K562 (cell line): ENCODE results near the gene CHD8. TPM values are rescaled to one million over a fixed set of nuclear protein-coding genes. Genes with fewer than 3 reads are reported as not detected.

Experiments used
- ATAC-seq: fragments of 200-7000 bp; cut with Tn5 transposase; 3 replicates; pipeline ENCODE4 v1.9.1; 2020; ENCODE audit warnings: moderate library complexity
- BruUV-seq: library from RNA; stranded (reverse); fragments of 400-500 nt; replicated peaks from 2 replicates; lab custom pipeline; 2021; lab: Mats Ljungman, UMichigan
- CTCF ChIA-PET: fragments of 300-600 bp; formaldehyde crosslinking; extraction: SDS; loops from one replicate; lab custom pipeline; 2021; ENCODE audit warnings: low intra/inter-chr PET ratio; lab: Yijun Ruan, JAX
- POLR2A ChIA-PET: fragments of 300-600, 350-650 bp; sonication (Branson Sonifier 250); formaldehyde crosslinking; extraction: SDS; loops from one replicate; lab custom pipeline; 2021; ENCODE audit warnings: antibody characterized with exemption, inconsistent platforms; lab: Yijun Ruan, JAX
- DNase-seq, 4 experiments: peaks; one replicate each; pipeline versions ENCODE4 v3.0.0 to v3.0.0-alpha.2; 2011 to 2018; ENCODE audit warnings: low spot score in 3 of 4, mixed read lengths in 3 of 4; ENCODE audit errors: extremely low read depth in 1 of 4
- FAIRE-seq: peaks from 2 replicates; lab custom pipeline; 2011; peaks lifted over from hg19 to GRCh38; lab: Jason Lieb, UNC
- H2AFZ ChIP-seq: 2 replicates; pipeline ENCODE4 v1.6.0; 2011; ENCODE audit warnings: low read depth, low read length, control low read depth, inconsistent platforms
- H3K27ac ChIP-seq: fragments of 200-600 bp; 3 replicates; pipeline ENCODE4 v1.8.0; 2011; ENCODE audit warnings: low read depth, mild to moderate bottlenecking, control low read depth, inconsistent platforms, low read length, moderate library complexity, mixed read lengths; ENCODE audit errors: extremely low read depth
- H3K27me3 ChIP-seq, 2 experiments: fragments of 300-600 bp in 1 of 2; 2 replicates in 1 of 2; 3 replicates in 1 of 2; pipeline versions ENCODE4 v1.6.0 to v1.8.0; 2011; ENCODE audit warnings: inconsistent platforms in 2 of 2, low read length in 2 of 2, mild to moderate bottlenecking in 1 of 2, mixed read lengths in 1 of 2, moderate library complexity in 1 of 2; ENCODE audit not compliant: control insufficient read depth in 2 of 2, insufficient read depth in 2 of 2
- H3K36me3 ChIP-seq: fragments of 300-600 bp; 3 replicates; pipeline ENCODE4 v1.8.0; 2011; ENCODE audit warnings: mild to moderate bottlenecking, low read length, inconsistent platforms; ENCODE audit not compliant: control insufficient read depth, insufficient read depth
- H3K4me1 ChIP-seq, 2 experiments: fragments of 200-600 bp in 1 of 2; replicated peaks in 1 of 2; 2 replicates in 1 of 2; 3 replicates in 1 of 2; pipeline versions ENCODE4 v1.5.1 to v1.8.0; 2011; ENCODE audit warnings: inconsistent platforms in 2 of 2, low read length in 2 of 2, mild to moderate bottlenecking in 1 of 2, mixed read lengths in 1 of 2, moderate library complexity in 1 of 2; ENCODE audit not compliant: control insufficient read depth in 2 of 2, insufficient read depth in 2 of 2
- H3K4me2 ChIP-seq: 2 replicates; pipeline ENCODE4 v1.6.1; 2011; ENCODE audit warnings: low read length, control low read depth, inconsistent platforms, mixed read lengths; ENCODE audit not compliant: insufficient read depth
- H3K4me3 ChIP-seq: fragments of 200-600 bp; sonication (generic), shearing (Covaris generic); 2 replicates; pipeline ENCODE4 v1.5.1; 2016; ENCODE audit warnings: control low read depth, inconsistent platforms
- H3K79me2 ChIP-seq: fragments of 200-600 bp; 3 replicates; pipeline ENCODE4 v1.8.0; 2011; ENCODE audit warnings: low read length, inconsistent platforms; ENCODE audit not compliant: control insufficient read depth, insufficient read depth
- H3K9ac ChIP-seq, 2 experiments: 2 replicates each; pipeline versions ENCODE4 v1.6.0 to v1.6.1; 2011; ENCODE audit warnings: low read depth in 2 of 2, low read length in 2 of 2, control low read depth in 1 of 2, inconsistent platforms in 1 of 2, mild to moderate bottlenecking in 1 of 2, mixed read lengths in 1 of 2; ENCODE audit not compliant: insufficient read depth in 1 of 2
- H3K9me1 ChIP-seq: one replicate; pipeline ENCODE4 v1.6.0; 2011; ENCODE audit warnings: inconsistent platforms, mild to moderate bottlenecking, low read length, moderate library complexity; ENCODE audit not compliant: control insufficient read depth, insufficient read depth
- H3K9me3 ChIP-seq: replicated peaks from 2 replicates; pipeline ENCODE4 v1.5.1; 2011; ENCODE audit warnings: low read depth, low read length, inconsistent platforms; ENCODE audit not compliant: control insufficient read depth, insufficient read depth
- H4K20me1 ChIP-seq: replicated peaks from 2 replicates; pipeline ENCODE4 v1.6.1; 2011; ENCODE audit warnings: low read length, inconsistent platforms, mixed read lengths; ENCODE audit not compliant: control insufficient read depth, insufficient read depth
- ARID1B ChIP-seq: fragments of 450-650 bp; IDR thresholded peaks from 2 replicates; pipeline ENCODE4 v1.6.1; 2016; ENCODE audit warnings: antibody characterized with exemption, mild to moderate bottlenecking, inconsistent platforms
- ARNT ChIP-seq, 2 experiments: fragments of 450-650 bp; IDR thresholded peaks; 2 replicates each; pipeline ENCODE4 v1.6.1; 2016; ENCODE audit warnings: mild to moderate bottlenecking in 1 of 2
- C11orf30 ChIP-seq: fragments of 450-650 bp; IDR thresholded peaks from 2 replicates; pipeline ENCODE4 v1.6.1; 2016; ENCODE audit warnings: low read depth, mild to moderate bottlenecking
- KDM2B ChIP-seq: fragments of 250-450 bp; sonication (Bioruptor Pico); IDR thresholded peaks from 2 replicates; pipeline ENCODE4 v1.8.0; 2021; ENCODE audit warnings: mild to moderate bottlenecking, moderate library complexity
- KHSRP ChIP-seq: fragments of 450-650 bp; IDR thresholded peaks from 2 replicates; pipeline ENCODE4 v1.6.1; 2017
- MYC ChIP-seq, 2 experiments: fragments of 250-450 bp in 1 of 2; sonication (Bioruptor Pico) in 1 of 2; IDR thresholded peaks; 2 replicates each; pipeline versions ENCODE4 v1.5.1 to v1.6.1; 2012 to 2021; ENCODE audit warnings: low read depth in 2 of 2, borderline replicate concordance in 1 of 2, improper control_type of control experiment in 1 of 2, low read length in 1 of 2, mild to moderate bottlenecking in 1 of 2, moderate library complexity in 1 of 2
- OTX1 ChIP-seq: fragments of 450-650 bp; formaldehyde crosslinking; IDR thresholded peaks from 2 replicates; pipeline ENCODE4 v1.4.0; 2022; ENCODE audit warnings: mild to moderate bottlenecking
- POU5F1 ChIP-seq: fragments of 150-350 bp; IDR thresholded peaks from 2 replicates; pipeline ENCODE4 v1.6.1; 2014; ENCODE audit warnings: borderline replicate concordance, low read length, low read depth, mild to moderate bottlenecking; ENCODE audit not compliant: partially characterized antibody
- PURB ChIP-seq: sonication (generic); formaldehyde crosslinking; IDR thresholded peaks from 2 replicates; pipeline ENCODE4 v1.9.0; 2021; ENCODE audit warnings: low read depth, mild to moderate bottlenecking, missing genetic modification reagents
- TBL1XR1 ChIP-seq, 2 experiments: IDR thresholded peaks; 2 replicates each; pipeline ENCODE4 v1.6.1; 2012; ENCODE audit warnings: improper control_type of control experiment in 2 of 2, low read length in 2 of 2, mild to moderate bottlenecking in 1 of 2
- TEAD4 ChIP-seq, 2 experiments: sonication (generic) in 1 of 2; formaldehyde crosslinking in 1 of 2; IDR thresholded peaks; 2 replicates each; pipeline versions ENCODE4 v1.6.1 to v1.8.0; 2012 to 2022; ENCODE audit warnings: borderline replicate concordance in 1 of 2, inconsistent platforms in 1 of 2, low read length in 1 of 2, mild to moderate bottlenecking in 1 of 2, missing genetic modification reagents in 1 of 2
- TFAP4 ChIP-seq: sonication (generic); formaldehyde crosslinking; IDR thresholded peaks from 2 replicates; pipeline ENCODE4 v1.8.0; 2022; ENCODE audit warnings: missing genetic modification reagents, mild to moderate bottlenecking, moderate library complexity, borderline replicate concordance
- THRAP3 ChIP-seq: fragments of 450-650 bp; IDR thresholded peaks from 2 replicates; pipeline ENCODE4 v1.6.1; 2016; ENCODE audit warnings: mild to moderate bottlenecking, inconsistent platforms, borderline replicate concordance
- USF1 ChIP-seq: sonication (generic); formaldehyde crosslinking; IDR thresholded peaks from 2 replicates; pipeline ENCODE4 v1.9.0; 2022; ENCODE audit warnings: mild to moderate bottlenecking, missing genetic modification reagents
- ZC3H4 ChIP-seq: sonication (generic); formaldehyde crosslinking; IDR thresholded peaks from 2 replicates; pipeline ENCODE4 v1.9.0; 2021; ENCODE audit warnings: missing genetic modification reagents, borderline replicate concordance
- ZNF239 ChIP-seq: fragments of 250-450 bp; sonication (Bioruptor Pico); IDR thresholded peaks from 2 replicates; pipeline ENCODE4 v1.4.0; 2020; ENCODE audit warnings: mild to moderate bottlenecking
- ZZZ3 ChIP-seq: fragments of 450-650 bp; IDR thresholded peaks from 2 replicates; pipeline ENCODE4 v1.6.1; 2016; ENCODE audit warnings: antibody characterized with exemption, mild to moderate bottlenecking, moderate library complexity
- whole genome bisulfite sequencing: fragments of 100-300 bp; shearing (Covaris generic); methylation state at CpG from one replicate; pipeline ENCODE4 v1.1.6; 2016; ENCODE audit warnings: low coverage, mixed read lengths; ENCODE audit not compliant: insufficient coverage; ENCODE audit errors: missing lambda C conversion rate; 5-methylcytosine and 5-hydroxymethylcytosine counted together
- in situ Hi-C: fragments of 300-500 bp; cut with MboI; formaldehyde crosslinking; loops from 4 replicates; pipeline ENCODE4 v1.15.0; 2018; ENCODE audit warnings: inconsistent platforms, mixed read lengths
- intact Hi-C: fragments of 100-400 bp; cut with micrococcal nuclease; formaldehyde crosslinking; loops from 2 replicates; pipeline ENCODE4 v1.14.2; 2022
- polyA plus RNA-seq, 8 experiments: library from polyadenylated mRNA; depleted of rRNA in 4 of 8; stranded (reverse) in 5 of 8; unstranded in 3 of 8; fragments of >200 nt; fragmentation: Nextera tagmentation in 2 of 8; fragmentation: Illumina TruSeq in 1 of 8; extraction: Ambion mirVana in 2 of 8; extraction: Trizol in 1 of 8; gene quantifications; 2 replicates each; pipeline versions ENCODE4 v1.2.1 to v1.2.3, GENCODE V29; 2011 to 2014; ENCODE audit warnings: inconsistent platforms in 1 of 8, missing spikeins in 1 of 8
- total RNA-seq, 7 experiments: library from RNA; depleted of rRNA in 6 of 7; stranded (reverse); fragments of >200 nt in 6 of 7; fragmentation: Illumina TruSeq in 2 of 7; extraction: Trizol in 2 of 7; gene quantifications; 2 replicates each; pipeline versions ENCODE4 v1.2.1 to v1.2.3, GENCODE V29; 2011 to 2021; ENCODE audit warnings: low replicate concordance in 1 of 7
- TF ChIP-seq, protein P1 (sequence below): fragments of 250-450 bp; sonication (Bioruptor Pico); IDR thresholded peaks from 2 replicates; pipeline ENCODE4 v1.9.0; 2021; ENCODE audit warnings: mild to moderate bottlenecking, inconsistent platforms

The CHD8 gene
- total and polyA plus RNA-seq, 9 of the 15 experiments (the other 6 are each of a cell fraction or from before 2014, with no cell fraction given), result 11.1 to 51.2 (median 32.8) TPM

DNA sequence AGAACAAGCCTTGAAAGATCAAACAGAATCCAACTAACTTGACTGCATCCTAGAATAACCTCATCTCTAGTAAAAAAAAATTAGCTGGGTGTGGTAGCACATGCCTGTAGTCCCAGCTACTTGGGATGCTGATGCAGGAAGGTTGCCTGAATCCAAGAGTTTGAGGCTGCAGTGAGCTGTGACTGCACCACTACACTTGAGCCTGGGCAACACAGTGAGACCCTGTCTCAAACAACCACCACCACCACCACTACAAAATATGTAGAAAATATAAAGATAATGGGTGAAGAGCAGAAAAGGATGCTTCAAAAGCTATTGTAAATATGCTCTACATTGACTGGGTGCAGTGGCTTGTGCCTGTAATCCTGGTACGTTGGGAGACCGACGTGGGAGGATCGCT is 99.4 kb downstream of the CHD8 start:
- Histone ChIP-seq H3K9me1 (no peaks in the 10 kb centered on the region), H3K27ac (no peak overlapping the region), H3K4me2 (no peak overlapping the region), H4K20me1 (no peaks in the 10 kb centered on the region), H3K27me3 (no peaks in the 10 kb centered on the region), H3K79me2 (no peaks in the 10 kb centered on the region), H3K4me3 (no peak overlapping the region), H3K9ac (no peak overlapping the region), H3K36me3 (peaks cover 89% of the 10 kb centered on the region), H3K9me3 (no peaks in the 10 kb centered on the region), H2AFZ (no peak overlapping the region), H3K4me1 (no peaks in the 10 kb centered on the region)
- no TSS peak for BruUV-seq
- ChIA-PET CTCF (no interaction called here), POLR2A (interaction anchor here (2.0 kb wide), 1 partner anchor 11 kb away, joined by 4 read pairs; no protein-coding TSS in a partner anchor)
- ATAC-seq (no peak), DNase-seq (no peak), FAIRE-seq (no peak)
- no peak for TF ChIP-seq MYC (IDR thresholded peaks at IDR 0.05; ENCODE audit: low read depth, low read length)
- no peak for TF ChIP-seq MYC (CRISPR knock-in tag; IDR thresholded peaks at IDR 0.05; ENCODE audit: borderline replicate concordance, low read depth)
- no peak for TF ChIP-seq ARNT (IDR thresholded peaks at IDR 0.05)
- TF ChIP-seq KDM2B, result no peak
- no peak for TF ChIP-seq ZZZ3
- TF ChIP-seq, protein P1, sequence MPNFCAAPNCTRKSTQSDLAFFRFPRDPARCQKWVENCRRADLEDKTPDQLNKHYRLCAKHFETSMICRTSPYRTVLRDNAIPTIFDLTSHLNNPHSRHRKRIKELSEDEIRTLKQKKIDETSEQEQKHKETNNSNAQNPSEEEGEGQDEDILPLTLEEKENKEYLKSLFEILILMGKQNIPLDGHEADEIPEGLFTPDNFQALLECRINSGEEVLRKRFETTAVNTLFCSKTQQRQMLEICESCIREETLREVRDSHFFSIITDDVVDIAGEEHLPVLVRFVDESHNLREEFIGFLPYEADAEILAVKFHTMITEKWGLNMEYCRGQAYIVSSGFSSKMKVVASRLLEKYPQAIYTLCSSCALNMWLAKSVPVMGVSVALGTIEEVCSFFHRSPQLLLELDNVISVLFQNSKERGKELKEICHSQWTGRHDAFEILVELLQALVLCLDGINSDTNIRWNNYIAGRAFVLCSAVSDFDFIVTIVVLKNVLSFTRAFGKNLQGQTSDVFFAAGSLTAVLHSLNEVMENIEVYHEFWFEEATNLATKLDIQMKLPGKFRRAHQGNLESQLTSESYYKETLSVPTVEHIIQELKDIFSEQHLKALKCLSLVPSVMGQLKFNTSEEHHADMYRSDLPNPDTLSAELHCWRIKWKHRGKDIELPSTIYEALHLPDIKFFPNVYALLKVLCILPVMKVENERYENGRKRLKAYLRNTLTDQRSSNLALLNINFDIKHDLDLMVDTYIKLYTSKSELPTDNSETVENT (CRISPR knock-in tag), result no peak
- TF ChIP-seq TBL1XR1 (IDR thresholded peaks at IDR 0.05; ENCODE audit: low read length in 2 of 2), result no peak
- no peak for TF ChIP-seq KHSRP
- TF ChIP-seq THRAP3, result no peak
- no peak for TF ChIP-seq POU5F1
- TF ChIP-seq OTX1 (CRISPR knock-in tag), result no peak
- no peak for TF ChIP-seq TFAP4 (CRISPR knock-in tag)
- TF ChIP-seq ZNF239, result no peak
- no peak for TF ChIP-seq PURB
- TF ChIP-seq USF1 (CRISPR knock-in tag), result no peak
- TF ChIP-seq ZC3H4, result no peak
- no peak for TF ChIP-seq ARID1B
- TF ChIP-seq TEAD4 (IDR thresholded peaks at IDR 0.05; ENCODE audit: low read length), result no peak
- TF ChIP-seq TEAD4 (CRISPR knock-in tag; IDR thresholded peaks at IDR 0.05; ENCODE audit: borderline replicate concordance), result no peak
- TF ChIP-seq C11orf30, result no peak
- intact Hi-C loops (loop anchor here (10.0 kb wide), 1 partner anchor 92 kb away; the partner anchor contains the start of gene HNRNPC), in situ Hi-C loops (no loop called here)
- WGBS, result 94% methylated on average over 4 of the region's 4 CpGs
